Retinal pigment epithelial cell (primary cell): Measurements from ENCODE around the gene CPT1B.

Source experiments
- DNase-seq: peaks from one replicate; pipeline ENCODE4 v3.0.0-alpha.2; 2010; ENCODE audit warnings: low read depth
- H3K4me3 ChIP-seq: 2 replicates; pipeline ENCODE4 v1.5.1; 2011; ENCODE audit warnings: mild to moderate bottlenecking, low read length, control low read depth, moderate library complexity
- CTCF ChIP-seq: conservative IDR thresholded peaks from 2 replicates; pipeline ENCODE4 v1.5.1; 2011; ENCODE audit warnings: low read depth, low read length, control low read depth, inconsistent platforms

CPT1B gene

GRCh38 chr22:50603511-50604255, 25.5 kb upstream of the CPT1B start:
- DNase-seq = no peak
- H3K4me3 ChIP-seq = no peak overlapping the region
- no peak for TF ChIP-seq CTCF

GRCh38 chr22:50602338-50602700, 24.1 kb upstream of the CPT1B start:
- H3K4me3 ChIP-seq = no peak overlapping the region
- no peak for TF ChIP-seq CTCF
- DNase-seq = no peak

- no peak overlapping the region for H3K4me3 ChIP-seq
- TF ChIP-seq CTCF = no peak
- no peak for DNase-seq
Measured at GRCh38 chr22:50601669-50602337, 23.6 kb upstream of the CPT1B start.

- no peak for DNase-seq
- no peak overlapping the region for H3K4me3 ChIP-seq
- no peak for TF ChIP-seq CTCF
Measured at GRCh38 chr22:50600967-50601668, 22.9 kb upstream of the CPT1B start.

- DNase-seq = no peak
- no peak for TF ChIP-seq CTCF
- H3K4me3 ChIP-seq = no peak within 1 kb of the TSS
Measured at GRCh38 chr22:50600538-50600937, 22.3 kb upstream of the CPT1B start, which contains the start of gene MAPK8IP2. MAPK8IP2 (plus strand) TSS chr22:50600793; CDS start chr22:50600819, 26 bp downstream.

GRCh38 chr22:50599816-50600455, 21.7 kb upstream of the CPT1B start:
- TF ChIP-seq CTCF = no peak
- no peak for DNase-seq
- H3K4me3 ChIP-seq = no peak overlapping the region
